Fibroblast of the conjunctiva (primary cell): Measurements from ENCODE around the gene ATP8A2.
A peak's percentile ranks its signal among the peaks of the same experiment; 100 is the strongest.
"Not testable (repeated sequence)": the region's sequence is repeated elsewhere in the genome, so short reads cannot be mapped to it uniquely, and the experiment has no call there.

ENCODE experiments used
- DNase-seq: peaks from one replicate; pipeline ENCODE4 v3.0.0-alpha.2; 2010; ENCODE audit warnings: low read depth

The ATP8A2 gene

GRCh38 chr13:26041444-26041843, 669.7 kb downstream of the ATP8A2 start:
- no peak for DNase-seq

DNA sequence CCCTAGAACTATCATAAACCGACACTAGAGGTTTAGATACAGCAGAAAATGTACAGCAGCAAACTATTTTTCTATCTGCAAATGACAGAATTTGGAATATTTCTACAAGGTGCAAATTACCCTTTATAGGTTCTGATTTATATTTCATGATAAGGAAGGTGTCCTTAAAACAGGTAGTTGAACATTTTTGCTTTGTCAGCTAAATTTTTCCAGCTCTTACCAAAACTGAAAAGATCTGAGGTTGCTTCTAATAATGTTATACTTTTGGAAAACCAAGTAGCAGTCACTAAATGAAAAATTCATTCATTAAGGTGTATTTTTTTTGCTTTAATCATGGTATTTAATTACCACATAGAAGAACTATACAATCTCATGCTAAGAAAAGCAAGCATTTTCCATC, 671.0 kb downstream of the ATP8A2 start:
- DNase-seq, result no peak

GRCh38 chr13:26045142-26045541, 673.4 kb downstream of the ATP8A2 start:
- no peak for DNase-seq

DNA sequence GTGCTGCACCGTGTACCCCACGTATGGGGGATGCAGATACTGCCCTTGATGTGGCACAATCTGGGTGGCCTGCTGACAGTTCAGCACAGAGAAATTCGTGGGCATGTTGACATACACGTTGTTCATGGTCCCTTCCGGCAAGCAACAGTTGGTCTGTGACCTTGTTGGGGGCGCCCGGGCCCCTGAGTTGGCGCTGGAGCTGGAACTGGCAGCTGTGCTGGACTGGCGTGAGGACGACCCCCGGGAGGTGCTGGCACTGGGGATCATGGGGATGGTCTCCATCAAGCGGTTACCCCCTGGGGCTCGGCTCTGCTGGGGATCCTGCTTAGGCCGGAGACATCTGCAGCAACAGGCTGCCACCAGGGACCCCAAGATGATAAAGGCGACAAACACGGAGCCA, 674.9 kb downstream of the ATP8A2 start:
- DNase-seq, result no peak

GRCh38 chr13:26047040-26047439, 675.3 kb downstream of the ATP8A2 start:
- DNase-seq, result no peak

DNA sequence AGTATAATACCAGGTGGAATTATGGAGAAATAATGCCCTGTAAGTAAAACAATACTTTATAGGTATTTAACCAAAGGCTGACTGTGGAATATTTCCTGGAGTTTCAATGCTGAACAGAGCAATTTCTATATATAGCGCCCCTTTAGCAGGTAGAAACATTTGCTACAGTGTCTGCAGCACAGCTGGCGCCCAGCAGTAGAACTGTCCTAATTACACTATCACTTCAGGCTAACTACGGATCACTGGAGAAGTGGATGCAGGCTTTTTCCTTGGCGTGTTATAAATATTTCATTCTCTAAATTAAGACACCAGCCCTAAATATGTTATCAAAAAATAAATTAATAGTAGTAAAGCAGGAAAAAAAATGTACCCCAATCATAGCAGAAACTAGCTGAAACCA, 677.0 kb downstream of the ATP8A2 start:
- DNase-seq, result no peak

DNA sequence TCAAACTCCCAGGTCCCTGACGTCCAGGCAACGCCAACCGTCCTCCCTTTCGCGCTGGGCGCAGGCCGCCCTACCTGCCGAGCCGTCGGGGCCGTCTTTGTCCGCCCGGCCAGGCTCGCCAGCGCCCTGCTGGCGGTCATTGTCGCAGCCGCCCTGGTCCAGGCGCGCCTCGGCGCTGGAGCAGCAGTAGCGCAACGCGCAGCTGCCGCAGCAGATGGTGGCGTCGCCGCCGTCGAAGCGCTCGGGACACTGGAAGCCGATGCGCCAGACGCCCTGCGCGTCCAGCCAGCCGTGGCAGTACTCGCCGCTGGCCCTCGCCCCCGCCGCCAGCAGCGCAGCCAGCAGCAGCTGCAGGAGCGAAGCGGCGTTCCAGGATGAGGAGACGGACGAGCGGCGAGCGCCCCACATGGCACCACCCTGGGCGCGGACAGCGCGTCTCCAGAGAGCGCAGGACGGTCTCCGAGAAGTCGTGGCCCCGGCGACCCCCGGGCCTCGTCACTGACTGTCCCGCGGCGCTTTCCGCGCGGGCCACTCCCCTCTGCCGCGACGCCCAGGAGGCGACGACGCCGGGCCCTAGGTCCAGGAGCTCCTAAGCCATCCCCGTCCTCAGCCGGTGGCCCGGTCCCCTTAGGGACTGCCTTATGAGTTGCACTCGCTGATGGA, 678.9 kb downstream of the ATP8A2 start:
- DNase-seq, result no peak

- no peak for DNase-seq
Observed at GRCh38 chr13:26051231-26051656, 679.5 kb downstream of the ATP8A2 start.

DNA sequence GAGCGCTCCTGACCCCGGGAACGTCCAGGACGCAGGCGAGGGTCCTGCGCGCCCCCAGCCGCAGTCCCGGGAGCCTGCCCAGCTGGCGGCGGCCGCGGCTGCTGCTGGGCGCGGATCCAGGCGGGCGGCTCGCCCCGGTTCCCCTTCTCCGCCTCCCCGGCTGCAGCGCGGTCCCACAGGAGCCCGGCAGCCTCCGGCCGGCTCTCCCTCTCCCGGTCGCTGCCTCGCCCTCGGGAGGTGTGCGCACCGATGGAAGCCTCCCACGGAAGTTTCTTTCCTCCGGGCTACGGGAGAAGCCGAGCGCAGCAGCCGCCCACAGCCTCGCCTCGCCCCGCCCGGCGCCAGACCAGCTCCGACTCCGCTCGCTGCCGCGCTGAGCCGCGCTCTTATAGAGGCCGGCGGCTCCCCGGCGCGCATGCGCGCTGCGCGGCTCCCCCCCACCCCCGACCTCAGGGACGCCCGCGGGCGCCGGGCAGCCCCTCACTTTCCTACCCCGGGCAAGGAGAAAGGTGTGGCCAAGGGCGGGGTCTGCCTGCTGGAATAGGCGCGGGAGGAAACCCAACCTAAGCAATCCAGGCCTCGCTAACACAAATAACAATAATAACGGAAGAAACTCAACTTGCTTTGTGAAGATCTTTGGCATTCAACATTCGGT, 680.0 kb downstream of the ATP8A2 start, which contains the start of gene SHISA2:
Gene SHISA2 (minus strand): TSS at position 360 of the 655 bp plus-strand sequence. CDS start 1,041 bp downstream, outside the sequence.
- DNase-seq, result peak; percentile 6

- DNase-seq, result no peak
Observed at GRCh38 chr13:26052337-26052736, 680.6 kb downstream of the ATP8A2 start.

GRCh38 chr13:26053418-26053980, 681.7 kb downstream of the ATP8A2 start:
- DNase-seq, result no peak

DNA sequence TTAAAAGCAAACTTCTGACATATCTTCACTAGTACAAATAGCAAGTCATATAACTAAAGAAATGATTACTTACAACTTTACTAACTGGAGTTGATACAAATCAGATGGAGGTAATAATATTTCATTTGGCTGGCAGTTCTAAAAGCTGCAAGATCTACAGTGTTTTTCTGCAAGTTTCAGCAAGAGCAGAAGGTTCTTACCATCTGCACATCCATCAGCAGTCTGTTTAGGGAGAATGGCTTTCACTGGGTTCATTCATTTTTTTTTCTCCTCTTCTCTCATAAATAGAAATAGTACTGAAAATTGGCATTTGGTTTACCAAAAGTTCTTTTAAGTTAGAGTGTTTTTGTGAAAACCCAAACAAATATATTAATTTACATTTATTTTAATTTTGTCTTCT, 683.1 kb downstream of the ATP8A2 start:
- no peak for DNase-seq

- DNase-seq, result no peak
Observed at GRCh38 chr13:26058704-26059103, 686.9 kb downstream of the ATP8A2 start.

GRCh38 chr13:26060357-26060756, 688.6 kb downstream of the ATP8A2 start:
- no peak for DNase-seq

GRCh38 chr13:26061256-26061655, 689.5 kb downstream of the ATP8A2 start:
- no peak for DNase-seq

DNA sequence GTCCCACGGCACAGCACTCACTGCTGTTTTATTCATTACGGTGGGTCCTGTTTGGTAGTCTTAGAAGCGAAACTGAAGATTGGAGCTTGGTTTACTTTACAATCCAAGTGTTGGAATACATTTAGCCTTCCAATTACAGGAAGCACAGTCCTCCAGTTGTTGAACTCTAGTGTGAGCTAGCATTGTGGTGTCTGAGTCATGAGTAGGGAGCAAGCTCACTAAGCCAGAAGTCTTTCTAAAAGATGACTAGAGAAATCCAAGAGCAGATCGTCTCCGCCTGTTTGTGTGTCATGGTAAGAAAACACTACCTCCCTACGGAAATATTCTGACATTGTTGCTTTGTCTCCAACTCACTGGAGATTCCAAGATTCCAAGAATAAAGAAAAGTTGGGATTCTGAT, 690.2 kb downstream of the ATP8A2 start:
- peak; percentile 30 for DNase-seq

DNA sequence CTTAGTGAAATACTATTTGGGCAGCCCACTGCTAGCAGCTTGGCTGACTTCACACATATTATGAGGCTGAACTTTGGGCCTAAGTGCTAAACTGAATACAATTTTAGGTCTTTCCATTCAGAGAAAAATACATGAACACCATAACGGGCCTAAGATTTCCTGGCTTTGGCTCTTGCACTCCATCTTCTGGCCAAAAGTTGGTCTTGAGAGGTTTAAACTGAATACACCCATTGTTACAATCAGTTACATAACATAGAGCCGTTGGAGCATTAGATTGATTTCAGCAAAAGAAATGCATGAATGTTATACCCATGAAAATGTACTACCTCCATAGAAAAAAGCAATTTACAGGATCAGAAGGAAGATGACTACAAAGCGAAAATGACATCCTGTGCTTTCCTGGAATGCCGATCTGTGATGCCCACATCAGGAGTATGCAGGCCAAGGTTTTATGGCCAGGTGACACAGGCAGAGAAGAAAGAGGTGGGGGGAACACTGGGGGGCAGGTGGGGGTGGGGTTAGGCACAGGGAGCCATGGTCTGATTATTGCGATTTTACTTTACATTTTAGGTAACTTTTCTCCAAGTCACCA, 691.2 kb downstream of the ATP8A2 start:
- peak; percentile 42 for DNase-seq

- DNase-seq, result not testable (repeated sequence)
Observed at GRCh38 chr13:26066492-26066891, 694.7 kb downstream of the ATP8A2 start.

DNA sequence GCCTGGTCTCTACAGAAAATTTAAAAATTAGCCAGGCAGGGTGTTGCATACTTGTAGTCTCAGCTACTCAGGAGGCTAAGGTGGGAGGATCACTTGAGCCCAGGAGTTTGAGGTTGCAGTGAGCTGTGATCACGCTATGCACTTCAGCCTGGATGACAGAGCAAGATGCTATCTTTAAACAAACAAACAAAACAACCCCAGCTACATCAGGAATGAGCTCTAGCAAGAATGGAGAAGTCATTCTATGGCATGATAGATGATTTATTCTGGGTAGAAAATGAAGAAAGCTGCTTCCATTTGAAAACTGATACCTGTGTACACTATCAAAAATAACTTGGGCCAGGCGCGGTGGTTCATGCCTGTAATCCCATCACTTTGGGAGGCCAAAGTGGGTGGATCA, 695.8 kb downstream of the ATP8A2 start:
- DNase-seq, result no peak

DNA sequence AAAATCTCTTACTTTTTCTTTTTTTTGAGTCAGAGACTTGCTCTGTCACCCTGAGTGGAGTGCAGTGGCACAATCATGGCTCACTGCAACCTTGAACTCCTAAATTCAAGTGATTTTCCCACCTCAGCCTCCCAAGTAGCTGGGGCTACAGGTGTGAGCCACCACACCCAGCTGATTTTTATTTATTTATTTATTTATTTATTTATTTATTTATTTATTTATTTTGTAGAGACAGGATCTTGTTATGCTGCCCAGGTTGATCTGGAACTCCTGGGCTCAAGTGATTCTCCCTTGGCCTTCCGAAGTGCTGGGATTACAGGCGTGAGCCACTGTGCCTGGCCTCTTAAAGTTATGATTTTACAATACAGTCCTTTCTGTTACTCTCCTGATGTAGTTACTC, 696.6 kb downstream of the ATP8A2 start:
- DNase-seq, result not testable (repeated sequence)

- not testable (repeated sequence) for DNase-seq
Observed at GRCh38 chr13:26069642-26070041, 697.9 kb downstream of the ATP8A2 start.

DNA sequence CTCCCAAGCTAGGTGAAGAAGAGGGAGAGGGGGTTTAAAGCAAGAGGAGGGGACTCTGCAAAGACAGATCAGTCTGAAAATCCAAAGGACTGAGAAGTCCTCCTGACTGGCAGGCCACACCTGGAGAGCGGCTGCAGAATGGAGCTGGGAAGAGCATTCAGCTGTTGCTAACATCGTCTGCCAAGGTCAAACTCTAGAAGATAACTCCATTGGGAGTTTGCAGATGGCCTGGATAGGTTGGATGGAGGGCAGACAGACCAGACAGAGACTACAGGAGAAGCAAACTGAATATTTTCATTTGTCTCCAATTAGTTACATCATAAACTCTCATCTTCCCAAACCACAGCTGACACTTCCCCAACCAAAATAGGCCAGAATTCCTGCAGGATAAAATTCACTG, 699.9 kb downstream of the ATP8A2 start:
- no peak for DNase-seq

- not testable (repeated sequence) for DNase-seq
Observed at GRCh38 chr13:26072335-26072734, 700.6 kb downstream of the ATP8A2 start.
